Liver (tissue), 9 donors: ENCODE data around the gene PADI3. TPM values are rescaled to one million over a fixed set of nuclear protein-coding genes. Genes with fewer than 3 reads are reported as not detected.

Experiments
- DNase-seq: peaks from one replicate; pipeline ENCODE4 v3.0.0-alpha.2; 2017; ENCODE audit warnings: low spot score
- H3K27ac ChIP-seq, 2 donors: one replicate each; pipeline ENCODE4 v1.7.0; 2013; ENCODE audit warnings: inconsistent platforms in 2 of 2, low read length in 2 of 2, control low read depth in 1 of 2, low read depth in 1 of 2, mild to moderate bottlenecking in 1 of 2
- H3K27me3 ChIP-seq, 4 donors: one replicate each; pipeline versions ENCODE4 v1.6.1 to v1.7.0; 2013; ENCODE audit warnings: low read length in 3 of 4, inconsistent platforms in 1 of 4, mild to moderate bottlenecking in 1 of 4, moderate library complexity in 1 of 4; ENCODE audit not compliant: control insufficient read depth in 4 of 4, insufficient read depth in 4 of 4
- H3K36me3 ChIP-seq, 4 donors: one replicate each; pipeline versions ENCODE4 v1.6.1 to v1.7.0; 2013; ENCODE audit warnings: low read length in 3 of 4, mild to moderate bottlenecking in 3 of 4, low read depth in 1 of 4, moderate library complexity in 1 of 4; ENCODE audit not compliant: control insufficient read depth in 4 of 4, insufficient read depth in 3 of 4
- H3K4me1 ChIP-seq, 4 donors: one replicate each; pipeline versions ENCODE4 v1.6.1 to v1.7.0; 2013; ENCODE audit warnings: low read length in 3 of 4, mild to moderate bottlenecking in 3 of 4, moderate library complexity in 1 of 4; ENCODE audit not compliant: control insufficient read depth in 4 of 4, insufficient read depth in 4 of 4
- H3K4me3 ChIP-seq, 3 donors: one replicate each; pipeline versions ENCODE4 v1.6.1 to v1.7.0; 2013; ENCODE audit warnings: low read length in 3 of 3, control low read depth in 1 of 3, low read depth in 1 of 3, mild to moderate bottlenecking in 1 of 3
- H3K9ac ChIP-seq, 2 donors: one replicate each; pipeline ENCODE4 v1.7.0; 2013; ENCODE audit warnings: low read length in 2 of 2, mild to moderate bottlenecking in 2 of 2, moderate library complexity in 2 of 2, control low read depth in 1 of 2, low read depth in 1 of 2
- H3K9me3 ChIP-seq, 4 donors: one replicate each; pipeline versions ENCODE4 v1.6.1 to v1.7.0; 2013; ENCODE audit warnings: low read length in 3 of 4; ENCODE audit not compliant: control insufficient read depth in 4 of 4
- ATF3 ChIP-seq: IDR thresholded peaks from 2 replicates; pipeline ENCODE4 v1.6.1; 2016; ENCODE audit warnings: antibody characterized with exemption
- CTCF ChIP-seq: fragments of 150-350 bp; IDR thresholded peaks from 2 replicates; pipeline ENCODE4 v1.5.1; 2017; ENCODE audit warnings: improper control_type of control experiment, low read depth, low read length; ENCODE audit not compliant: missing input control
- EGR1 ChIP-seq, 2 donors: IDR thresholded peaks; 2 replicates each; pipeline ENCODE4 v1.6.1; 2016 to 2018; ENCODE audit warnings: antibody characterized with exemption in 2 of 2, low read depth in 2 of 2
- FOXA1 ChIP-seq: IDR thresholded peaks from 2 replicates; pipeline ENCODE4 v1.6.1; 2016; ENCODE audit warnings: antibody characterized with exemption
- FOXA2 ChIP-seq: IDR thresholded peaks from 2 replicates; pipeline ENCODE4 v1.6.1; 2016; ENCODE audit warnings: antibody characterized with exemption
- GABPA ChIP-seq, 2 donors: IDR thresholded peaks in 1 of 2; conservative IDR thresholded peaks in 1 of 2; 2 replicates each; pipeline ENCODE4 v1.6.1; 2016; ENCODE audit warnings: antibody characterized with exemption in 2 of 2, mild to moderate bottlenecking in 1 of 2, moderate library complexity in 1 of 2
- HNF4A ChIP-seq, 2 donors: conservative IDR thresholded peaks; 2 replicates each; pipeline ENCODE4 v1.6.1; 2016; ENCODE audit warnings: antibody characterized with exemption in 2 of 2, mild to moderate bottlenecking in 2 of 2
- HNF4G ChIP-seq: IDR thresholded peaks from 2 replicates; pipeline ENCODE4 v1.6.1; 2016; ENCODE audit warnings: antibody characterized with exemption
- JUND ChIP-seq, 2 donors: IDR thresholded peaks; 2 replicates each; pipeline ENCODE4 v1.6.1; 2016; ENCODE audit warnings: antibody characterized with exemption in 2 of 2
- MAX ChIP-seq: IDR thresholded peaks from 2 replicates; pipeline ENCODE4 v1.6.1; 2016; ENCODE audit warnings: antibody characterized with exemption
- NR2F2 ChIP-seq: IDR thresholded peaks from 2 replicates; pipeline ENCODE4 v1.6.1; 2016; ENCODE audit warnings: antibody characterized with exemption
- RAD21 ChIP-seq, 2 donors: IDR thresholded peaks; 2 replicates each; pipeline ENCODE4 v1.6.1; 2016; ENCODE audit warnings: antibody characterized with exemption in 2 of 2, mild to moderate bottlenecking in 2 of 2
- REST ChIP-seq: IDR thresholded peaks from 2 replicates; pipeline ENCODE4 v1.6.1; 2016; ENCODE audit warnings: antibody characterized with exemption, mild to moderate bottlenecking
- RXRA ChIP-seq, 2 donors: IDR thresholded peaks; 2 replicates each; pipeline ENCODE4 v1.6.1; 2017 to 2018; ENCODE audit warnings: antibody characterized with exemption in 2 of 2, mild to moderate bottlenecking in 1 of 2
- SP1 ChIP-seq: IDR thresholded peaks from 2 replicates; pipeline ENCODE4 v1.6.1; 2018; ENCODE audit warnings: antibody characterized with exemption, mild to moderate bottlenecking
- TAF1 ChIP-seq: conservative IDR thresholded peaks from 2 replicates; pipeline ENCODE4 v1.6.1; 2016; ENCODE audit warnings: antibody characterized with exemption, mild to moderate bottlenecking
- YY1 ChIP-seq: IDR thresholded peaks from 2 replicates; pipeline ENCODE4 v1.6.1; 2016; ENCODE audit warnings: antibody characterized with exemption, mild to moderate bottlenecking
- ZBTB33 ChIP-seq: IDR thresholded peaks from 2 replicates; pipeline ENCODE4 v1.6.1; 2016; ENCODE audit warnings: antibody characterized with exemption
- WGBS: extraction: QIAGEN DNeasy Blood & Tissue Kit; methylation state at CpG from one replicate; pipeline ENCODE4 v1.1.7; 2013; 5-methylcytosine and 5-hydroxymethylcytosine counted together
- polyA plus RNA-seq, 2 donors: library from polyadenylated mRNA; stranded (reverse) in 1 of 2; unstranded in 1 of 2; fragments of 200-250 nt in 1 of 2; fragments of >200 nt in 1 of 2; fragmentation: Nextera tagmentation in 1 of 2; extraction: Ambion mirVana in 1 of 2; gene quantifications; one replicate each; pipeline versions ENCODE4 v1.2.1 to v1.2.3, GENCODE V29; 2013 to 2015
- total RNA-seq, 2 donors: library from RNA; depleted of rRNA; stranded (reverse); fragments of >200 nt; gene quantifications; one replicate each; pipeline ENCODE4 v1.2.3, GENCODE V29; 2014
- donor health status: healthy.
- donor health status: healthy.
- donor health status: healthy.
- donor health status: healthy.
- donor health status: healthy.

PADI3 gene
- total and polyA plus RNA-seq, 4 donors = not detected

- Histone ChIP-seq H3K9me3 (no peaks in the 10 kb centered on the region), H3K27ac (no peak overlapping the region), H3K9ac (no peak overlapping the region), H3K4me1 (peaks cover 0 to 7% (median 3%) of the 10 kb centered on the region in 4 donors), H3K27me3 (peaks cover 0 to 3% (median under 1%) of the 10 kb centered on the region in 4 donors), H3K36me3 (no peaks in the 10 kb centered on the region), H3K4me3 (no peak overlapping the region)
- WGBS = 77% methylated on average over 14 of the region's 14 CpGs
- TF ChIP-seq RXRA (IDR thresholded peaks at IDR 0.05) (no peak), GABPA (IDR thresholded peaks at IDR 0.05 in 1 of 2, conservative IDR thresholded peaks at IDR 0.05 in 1 of 2) (no peak), ZBTB33 (no peak), YY1 (no peak), FOXA2 (no peak), CTCF (no peak), HNF4A (conservative IDR thresholded peaks at IDR 0.05) (no peak), MAX (no peak), NR2F2 (no peak), REST (no peak)
- no peak for DNase-seq
Observed at GRCh38 chr1:17222557-17222956, 26.3 kb upstream of the PADI3 start.

- WGBS = 81% methylated on average over 4 of the region's 4 CpGs
- Histone ChIP-seq H3K4me1 (no peaks in the 10 kb centered on the region), H3K36me3 (no peaks in the 10 kb centered on the region), H3K9ac (no peak overlapping the region), H3K27ac (no peak overlapping the region), H3K4me3 (no peak overlapping the region), H3K9me3 (no peaks in the 10 kb centered on the region), H3K27me3 (peaks cover 0 to 3% (median under 1%) of the 10 kb centered on the region in 4 donors)
- no peak for DNase-seq
- TF ChIP-seq TAF1 (no peak), GABPA (IDR thresholded peaks at IDR 0.05 in 1 of 2, conservative IDR thresholded peaks at IDR 0.05 in 1 of 2) (no peak), ATF3 (no peak), RXRA (IDR thresholded peaks at IDR 0.05) (no peak), EGR1 (IDR thresholded peaks at IDR 0.05; ENCODE audit: low read depth in 2 of 2) (no peak), NR2F2 (no peak), MAX (no peak), FOXA1 (no peak), SP1 (no peak), HNF4A (conservative IDR thresholded peaks at IDR 0.05) (no peak), REST (no peak), YY1 (no peak), HNF4G (no peak), FOXA2 (no peak), JUND (IDR thresholded peaks at IDR 0.05) (no peak), ZBTB33 (no peak), RAD21 (IDR thresholded peaks at IDR 0.05) (no peak)
Observed at GRCh38 chr1:17224434-17224833, 24.5 kb upstream of the PADI3 start.
